Uterus (tissue), 2 donors: ENCODE data around the gene TNRC6C.

Source experiments
- CTCF ChIP-seq, 4 experiments: fragments of 200-600 bp in 2 of 4; fragments of 450-650 bp in 2 of 4; sonication (generic) in 2 of 4; IDR thresholded peaks; one replicate each; pipeline ENCODE4 v1.5.1; 2016 to 2019; ENCODE audit warnings: antibody characterized with exemption in 4 of 4, mild to moderate bottlenecking in 2 of 4, moderate library complexity in 1 of 4
- POLR2A ChIP-seq, 2 donors: fragments of 450-650 bp; IDR thresholded peaks; one replicate each; pipeline ENCODE4 v1.6.1; 2016; ENCODE audit warnings: antibody characterized with exemption in 2 of 2, mild to moderate bottlenecking in 1 of 2, moderate library complexity in 1 of 2

GRCh38 chr17:78131172-78132083 is 172.9 kb downstream of the TNRC6C start:
- TF ChIP-seq CTCF (IDR thresholded peaks at IDR 0.05) (no peak), POLR2A (IDR thresholded peaks at IDR 0.05) (no peak)
